ENCODE results near the gene SLC8A1.

- TF ChIP-seq, protein P1, sequence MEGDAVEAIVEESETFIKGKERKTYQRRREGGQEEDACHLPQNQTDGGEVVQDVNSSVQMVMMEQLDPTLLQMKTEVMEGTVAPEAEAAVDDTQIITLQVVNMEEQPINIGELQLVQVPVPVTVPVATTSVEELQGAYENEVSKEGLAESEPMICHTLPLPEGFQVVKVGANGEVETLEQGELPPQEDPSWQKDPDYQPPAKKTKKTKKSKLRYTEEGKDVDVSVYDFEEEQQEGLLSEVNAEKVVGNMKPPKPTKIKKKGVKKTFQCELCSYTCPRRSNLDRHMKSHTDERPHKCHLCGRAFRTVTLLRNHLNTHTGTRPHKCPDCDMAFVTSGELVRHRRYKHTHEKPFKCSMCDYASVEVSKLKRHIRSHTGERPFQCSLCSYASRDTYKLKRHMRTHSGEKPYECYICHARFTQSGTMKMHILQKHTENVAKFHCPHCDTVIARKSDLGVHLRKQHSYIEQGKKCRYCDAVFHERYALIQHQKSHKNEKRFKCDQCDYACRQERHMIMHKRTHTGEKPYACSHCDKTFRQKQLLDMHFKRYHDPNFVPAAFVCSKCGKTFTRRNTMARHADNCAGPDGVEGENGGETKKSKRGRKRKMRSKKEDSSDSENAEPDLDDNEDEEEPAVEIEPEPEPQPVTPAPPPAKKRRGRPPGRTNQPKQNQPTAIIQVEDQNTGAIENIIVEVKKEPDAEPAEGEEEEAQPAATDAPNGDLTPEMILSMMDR (IDR thresholded peaks at IDR 0.05 in 4 of 5, conservative IDR thresholded peaks at IDR 0.05 in 1 of 5) = no peak
- TF ChIP-seq POLR2A (IDR thresholded peaks at IDR 0.05) = no peak
Measured at GRCh38 chr2:40359811-40360210, 92.1 kb downstream of the SLC8A1 start.
